H9 (cell line): Measurements from ENCODE around the gene BLOC1S3. TPM values are rescaled to one million over a fixed set of nuclear protein-coding genes. Genes with fewer than 3 reads are reported as not detected.

Experiments used
- DNase-seq: peaks from one replicate; pipeline ENCODE4 v3.0.0-alpha.2; 2017
- H2AFZ ChIP-seq: one replicate; pipeline ENCODE4 v1.6.1; 2013; ENCODE audit warnings: mild to moderate bottlenecking, low read length, control low read depth, moderate library complexity
- H2AK5ac ChIP-seq: 2 replicates; pipeline ENCODE4 v1.6.1; 2013; ENCODE audit warnings: low read length, control low read depth, mixed read lengths; ENCODE audit not compliant: insufficient read length
- H2BK120ac ChIP-seq: one replicate; pipeline ENCODE4 v1.6.1; 2013; ENCODE audit warnings: low read depth, mild to moderate bottlenecking, low read length, control low read depth, inconsistent platforms; ENCODE audit not compliant: poor library complexity, severe bottlenecking
- H2BK12ac ChIP-seq: 2 replicates; pipeline ENCODE4 v1.6.1; 2013; ENCODE audit warnings: low read length, control low read depth, mixed read lengths, low read depth; ENCODE audit not compliant: insufficient read length
- H2BK15ac ChIP-seq: 2 replicates; pipeline ENCODE4 v1.6.1; 2013; ENCODE audit warnings: low read depth, low read length, control low read depth
- H2BK20ac ChIP-seq: one replicate; pipeline ENCODE4 v1.6.1; 2013; ENCODE audit warnings: low read depth, mild to moderate bottlenecking, low read length, control low read depth, inconsistent platforms; ENCODE audit not compliant: poor library complexity, severe bottlenecking
- H2BK5ac ChIP-seq: 2 replicates; pipeline ENCODE4 v1.6.1; 2013; ENCODE audit warnings: low read length, control low read depth, mixed read lengths; ENCODE audit not compliant: insufficient read length
- H3K14ac ChIP-seq: 2 replicates; pipeline ENCODE4 v1.6.1; 2013; ENCODE audit warnings: low read length, control low read depth; ENCODE audit not compliant: insufficient read depth
- H3K18ac ChIP-seq: 2 replicates; pipeline ENCODE4 v1.6.1; 2013; ENCODE audit warnings: low read depth, mild to moderate bottlenecking, mixed read lengths, low read length, control low read depth; ENCODE audit not compliant: insufficient read length
- H3K23ac ChIP-seq: 2 replicates; pipeline ENCODE4 v1.6.1; 2013; ENCODE audit warnings: low read length, control low read depth, mixed read lengths, low read depth; ENCODE audit not compliant: insufficient read length
- H3K23me2 ChIP-seq: 2 replicates; pipeline ENCODE4 v1.6.1; 2013; ENCODE audit warnings: low read depth, mild to moderate bottlenecking, mixed read lengths, low read length, control low read depth; ENCODE audit not compliant: insufficient read length, poor library complexity, severe bottlenecking
- H3K27ac ChIP-seq: 2 replicates; pipeline ENCODE4 v1.5.1; 2013; ENCODE audit warnings: low read length, control low read depth, mixed read lengths, low read depth; ENCODE audit not compliant: insufficient read length
- H3K27me3 ChIP-seq: 2 replicates; pipeline ENCODE4 v1.6.1; 2013; ENCODE audit warnings: low read length, control low read depth, inconsistent platforms; ENCODE audit not compliant: insufficient read depth
- H3K4ac ChIP-seq: 2 replicates; pipeline ENCODE4 v1.6.1; 2013; ENCODE audit warnings: low read depth, mild to moderate bottlenecking, control low read depth, inconsistent platforms, low read length, moderate library complexity
- H3K4me1 ChIP-seq: 2 replicates; pipeline ENCODE4 v1.6.1; 2013; ENCODE audit warnings: low read length, control low read depth, inconsistent platforms; ENCODE audit not compliant: insufficient read depth
- H3K4me2 ChIP-seq: 2 replicates; pipeline ENCODE4 v1.6.1; 2013; ENCODE audit warnings: low read length, control low read depth, mixed read lengths; ENCODE audit not compliant: insufficient read length, insufficient read depth
- H3K56ac ChIP-seq: 2 replicates; pipeline ENCODE4 v1.6.1; 2013; ENCODE audit warnings: low read depth, mild to moderate bottlenecking, mixed read lengths, low read length, control low read depth; ENCODE audit not compliant: insufficient read length
- H3K79me1 ChIP-seq: 2 replicates; pipeline ENCODE4 v1.6.1; 2013; ENCODE audit warnings: low read depth, mild to moderate bottlenecking, moderate library complexity, low read length, control low read depth, inconsistent platforms; ENCODE audit not compliant: insufficient read depth, poor library complexity, severe bottlenecking
- H3K79me2 ChIP-seq: 2 replicates; pipeline ENCODE4 v1.6.1; 2013; ENCODE audit warnings: low read length, control low read depth, inconsistent platforms; ENCODE audit not compliant: insufficient read depth
- H3K9ac ChIP-seq: 2 replicates; pipeline ENCODE4 v1.6.1; 2013; ENCODE audit warnings: low read length, control low read depth, mixed read lengths; ENCODE audit not compliant: insufficient read length; ENCODE audit errors: extremely low read depth
- H3K9me3 ChIP-seq: one replicate; pipeline ENCODE4 v1.6.1; 2013; ENCODE audit warnings: low read depth, low read length, inconsistent platforms; ENCODE audit not compliant: control insufficient read depth
- H3T11ph ChIP-seq: one replicate; pipeline ENCODE4 v1.6.1; 2013; ENCODE audit warnings: mild to moderate bottlenecking, low read length, control low read depth, inconsistent platforms
- H4K20me1 ChIP-seq: one replicate; pipeline ENCODE4 v1.6.1; 2013; ENCODE audit not compliant: control insufficient read depth, insufficient read length, insufficient read depth
- H4K5ac ChIP-seq: 2 replicates; pipeline ENCODE4 v1.6.1; 2013; ENCODE audit warnings: low read depth, mild to moderate bottlenecking, mixed read lengths, low read length, control low read depth; ENCODE audit not compliant: insufficient read length
- H4K8ac ChIP-seq: replicated peaks from 2 replicates; pipeline ENCODE4 v1.6.1; 2013; ENCODE audit warnings: low read length, control low read depth, mixed read lengths, low read depth; ENCODE audit not compliant: insufficient read length
- H4K91ac ChIP-seq: 2 replicates; pipeline ENCODE4 v1.6.1; 2013; ENCODE audit warnings: low read depth, mild to moderate bottlenecking, moderate library complexity, mixed read lengths, low read length, control low read depth; ENCODE audit not compliant: insufficient read length
- H3K27ac Mint-ChIP-seq, 3 experiments: 2 replicates in 2 of 3; 3 replicates in 1 of 3; pipeline ENCODE4 v1.8.0; 2020 to 2021; ENCODE audit warnings: mixed read lengths in 3 of 3, mild to moderate bottlenecking in 1 of 3, moderate library complexity in 1 of 3
- H3K27me3 Mint-ChIP-seq: 2 replicates; pipeline ENCODE4 v1.8.0; 2021; ENCODE audit warnings: low read depth, mild to moderate bottlenecking, moderate library complexity, mixed read lengths
- H3K36me3 Mint-ChIP-seq, 3 experiments: 2 replicates in 2 of 3; 3 replicates in 1 of 3; pipeline ENCODE4 v1.8.0; 2020 to 2021; ENCODE audit warnings: low read depth in 3 of 3, mixed read lengths in 3 of 3; ENCODE audit not compliant: insufficient read depth in 1 of 3
- H3K4me1 Mint-ChIP-seq, 2 experiments: 2 replicates each; pipeline ENCODE4 v1.8.0; 2020; ENCODE audit warnings: mixed read lengths in 2 of 2
- H3K4me3 Mint-ChIP-seq, 2 experiments: 2 replicates in 1 of 2; 3 replicates in 1 of 2; pipeline ENCODE4 v1.8.0; 2020 to 2021; ENCODE audit warnings: mild to moderate bottlenecking in 2 of 2, mixed read lengths in 2 of 2, moderate library complexity in 1 of 2
- H3K9me3 Mint-ChIP-seq, 2 experiments: 2 replicates in 1 of 2; 3 replicates in 1 of 2; pipeline ENCODE4 v1.8.0; 2020; ENCODE audit warnings: mild to moderate bottlenecking in 2 of 2, mixed read lengths in 2 of 2, moderate library complexity in 1 of 2
- WGBS: extraction: QIAGEN DNeasy Blood & Tissue Kit; methylation state at CpG from one replicate; pipeline ENCODE4 v1.1.7; 2013; ENCODE audit warnings: missing lambda C conversion rate, low lambda C conversion rate, mixed read lengths; ENCODE audit not compliant: insufficient read length; ENCODE audit errors: extremely low coverage; 5-methylcytosine and 5-hydroxymethylcytosine counted together
- total RNA-seq: library from RNA; stranded (reverse); gene quantifications from 2 replicates; pipeline ENCODE4 v1.2.1, GENCODE V29; 2021
- TF ChIP-seq, protein P1 (sequence below): fragments of 200-600 bp; sonication (generic); conservative IDR thresholded peaks from 3 replicates; pipeline ENCODE4 v1.8.0; 2021; ENCODE audit warnings: antibody characterized with exemption, mild to moderate bottlenecking

BLOC1S3 gene
- total RNA-seq, 1 experiment from 2014 or later: 9.2 TPM

DNA sequence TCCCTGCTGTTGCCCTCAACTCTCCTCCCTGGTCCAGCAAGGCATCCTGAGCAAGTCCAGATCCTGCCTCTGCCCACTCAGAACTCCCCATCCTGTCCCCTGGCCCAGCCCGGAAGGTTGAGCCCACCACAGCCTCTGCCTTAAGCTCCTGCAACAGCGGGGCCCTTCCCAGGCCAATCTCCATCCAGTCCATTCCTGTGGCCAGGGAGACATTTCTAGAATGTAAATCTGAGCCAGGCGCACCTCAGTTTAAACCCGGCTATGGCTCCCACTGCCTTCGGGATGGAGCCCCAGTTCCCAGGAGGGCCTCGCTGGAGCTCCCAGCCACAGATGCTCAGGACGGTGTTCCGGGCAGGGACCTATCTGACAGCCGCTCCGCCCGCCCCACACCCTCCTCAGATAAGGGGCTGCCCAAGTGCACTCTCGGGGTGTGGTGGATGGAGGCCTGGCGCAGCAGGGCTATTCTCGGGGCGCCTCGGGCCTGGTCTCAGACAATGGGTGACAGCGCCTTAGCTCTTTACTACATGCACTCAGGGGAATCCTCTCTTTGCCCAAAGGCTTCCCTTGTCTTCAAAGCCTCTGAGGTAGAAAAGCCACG is 5.9 kb upstream of the BLOC1S3 start:
- Mint-ChIP-seq H3K36me3 (no peaks in the 10 kb centered on the region), H3K27ac (no peak overlapping the region), H3K27me3 (no peaks in the 10 kb centered on the region; the same call in 1 of the 2 replicates), H3K4me3 (no peak overlapping the region), H3K4me1 (peaks cover 0 to 3% of the 10 kb centered on the region in 2 experiments; a peak in 2 of 4 replicates), H3K9me3 (no peaks in the 10 kb centered on the region)
- Histone ChIP-seq H2BK15ac (no peak overlapping the region), H3K18ac (no peak overlapping the region), H2BK12ac (no peak overlapping the region), H4K5ac (no peak overlapping the region), H3K23ac (no peak overlapping the region), H3K23me2 (peaks cover 4% of the 10 kb centered on the region), H3K27ac (no peak overlapping the region), H3K9me3 (no peaks in the 10 kb centered on the region), H2BK5ac (no peak overlapping the region), H2AK5ac (no peak overlapping the region), H2BK20ac (no peak overlapping the region), H3K9ac (no peak overlapping the region), H3K4me2 (no peak overlapping the region), H4K20me1 (no peaks in the 10 kb centered on the region), H4K91ac (no peak overlapping the region), H3K4ac (no peak overlapping the region), H3K79me1 (no peaks in the 10 kb centered on the region), H3K56ac (no peak overlapping the region), H3T11ph (no peak overlapping the region), H3K14ac (no peak overlapping the region; the same call in 1 of the 2 replicates), H3K27me3 (no peaks in the 10 kb centered on the region), H3K79me2 (no peaks in the 10 kb centered on the region; the same call in 1 of the 2 replicates), H2BK120ac (no peak overlapping the region), H2AFZ (no peak overlapping the region), H3K4me1 (no peaks in the 10 kb centered on the region), H4K8ac (no peak overlapping the region)
- no CpG with 5 or more reads among the region's 18 CpGs for WGBS
- TF ChIP-seq, protein P1, sequence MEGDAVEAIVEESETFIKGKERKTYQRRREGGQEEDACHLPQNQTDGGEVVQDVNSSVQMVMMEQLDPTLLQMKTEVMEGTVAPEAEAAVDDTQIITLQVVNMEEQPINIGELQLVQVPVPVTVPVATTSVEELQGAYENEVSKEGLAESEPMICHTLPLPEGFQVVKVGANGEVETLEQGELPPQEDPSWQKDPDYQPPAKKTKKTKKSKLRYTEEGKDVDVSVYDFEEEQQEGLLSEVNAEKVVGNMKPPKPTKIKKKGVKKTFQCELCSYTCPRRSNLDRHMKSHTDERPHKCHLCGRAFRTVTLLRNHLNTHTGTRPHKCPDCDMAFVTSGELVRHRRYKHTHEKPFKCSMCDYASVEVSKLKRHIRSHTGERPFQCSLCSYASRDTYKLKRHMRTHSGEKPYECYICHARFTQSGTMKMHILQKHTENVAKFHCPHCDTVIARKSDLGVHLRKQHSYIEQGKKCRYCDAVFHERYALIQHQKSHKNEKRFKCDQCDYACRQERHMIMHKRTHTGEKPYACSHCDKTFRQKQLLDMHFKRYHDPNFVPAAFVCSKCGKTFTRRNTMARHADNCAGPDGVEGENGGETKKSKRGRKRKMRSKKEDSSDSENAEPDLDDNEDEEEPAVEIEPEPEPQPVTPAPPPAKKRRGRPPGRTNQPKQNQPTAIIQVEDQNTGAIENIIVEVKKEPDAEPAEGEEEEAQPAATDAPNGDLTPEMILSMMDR: no peak
- no peak for DNase-seq
